Calu3 (cell line): ENCODE results near the gene HNRNPH1. TPM values are rescaled to one million over a fixed set of nuclear protein-coding genes. Genes with fewer than 3 reads are reported as not detected.

Source experiments
- BruUV-seq: library from RNA; stranded (reverse); fragments of 400-500 nt; replicated peaks from 2 replicates; lab custom pipeline; 2021; lab: Mats Ljungman, UMichigan
- CTCF ChIA-PET: fragments of 300-600 bp; sonication (Branson Sonifier 250); formaldehyde crosslinking; loops from one replicate; lab custom pipeline; 2022; ENCODE audit warnings: antibody characterized with exemption; lab: Charles Lee
- DNase-seq: peaks from one replicate; pipeline ENCODE4 v3.0.0; 2022
- H3K27ac Mint-ChIP-seq: one replicate; pipeline ENCODE4 v1.8.0; 2022; ENCODE audit warnings: mixed read lengths; ENCODE audit not compliant: unreplicated experiment
- H3K27me3 Mint-ChIP-seq: one replicate; pipeline ENCODE4 v1.8.0; 2022; ENCODE audit warnings: mixed read lengths; ENCODE audit not compliant: unreplicated experiment
- H3K36me3 Mint-ChIP-seq: one replicate; pipeline ENCODE4 v1.8.0; 2022; ENCODE audit warnings: mild to moderate bottlenecking, moderate library complexity, mixed read lengths; ENCODE audit not compliant: insufficient read depth, unreplicated experiment
- H3K4me1 Mint-ChIP-seq: one replicate; pipeline ENCODE4 v1.8.0; 2022; ENCODE audit warnings: mild to moderate bottlenecking, low read depth, mixed read lengths; ENCODE audit not compliant: unreplicated experiment
- H3K4me3 Mint-ChIP-seq: one replicate; pipeline ENCODE4 v1.8.0; 2022; ENCODE audit warnings: mild to moderate bottlenecking, low read depth, moderate library complexity, mixed read lengths; ENCODE audit not compliant: unreplicated experiment
- H3K9me3 Mint-ChIP-seq: one replicate; pipeline ENCODE4 v1.8.0; 2022; ENCODE audit warnings: low read depth, mixed read lengths; ENCODE audit not compliant: unreplicated experiment
- intact Hi-C: fragments of 100-400 bp; cut with micrococcal nuclease; formaldehyde crosslinking; loops from one replicate; pipeline ENCODE4 v1.10.0; 2022; ENCODE audit not compliant: unreplicated experiment
- total RNA-seq: library from RNA; stranded (reverse); gene quantifications from 2 replicates; pipeline ENCODE4 v1.2.3, GENCODE V29; 2022
- TF ChIP-seq, protein P1 (sequence below): fragments of 200-600 bp; IDR thresholded peaks from one replicate; pipeline ENCODE4 v1.8.0; 2022; ENCODE audit warnings: antibody characterized with exemption; ENCODE audit not compliant: unreplicated experiment

HNRNPH1 gene
- total RNA-seq, 1 experiment from 2014 or later, result 870 TPM

- TF ChIP-seq, protein P1, sequence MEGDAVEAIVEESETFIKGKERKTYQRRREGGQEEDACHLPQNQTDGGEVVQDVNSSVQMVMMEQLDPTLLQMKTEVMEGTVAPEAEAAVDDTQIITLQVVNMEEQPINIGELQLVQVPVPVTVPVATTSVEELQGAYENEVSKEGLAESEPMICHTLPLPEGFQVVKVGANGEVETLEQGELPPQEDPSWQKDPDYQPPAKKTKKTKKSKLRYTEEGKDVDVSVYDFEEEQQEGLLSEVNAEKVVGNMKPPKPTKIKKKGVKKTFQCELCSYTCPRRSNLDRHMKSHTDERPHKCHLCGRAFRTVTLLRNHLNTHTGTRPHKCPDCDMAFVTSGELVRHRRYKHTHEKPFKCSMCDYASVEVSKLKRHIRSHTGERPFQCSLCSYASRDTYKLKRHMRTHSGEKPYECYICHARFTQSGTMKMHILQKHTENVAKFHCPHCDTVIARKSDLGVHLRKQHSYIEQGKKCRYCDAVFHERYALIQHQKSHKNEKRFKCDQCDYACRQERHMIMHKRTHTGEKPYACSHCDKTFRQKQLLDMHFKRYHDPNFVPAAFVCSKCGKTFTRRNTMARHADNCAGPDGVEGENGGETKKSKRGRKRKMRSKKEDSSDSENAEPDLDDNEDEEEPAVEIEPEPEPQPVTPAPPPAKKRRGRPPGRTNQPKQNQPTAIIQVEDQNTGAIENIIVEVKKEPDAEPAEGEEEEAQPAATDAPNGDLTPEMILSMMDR, result no peak
- DNase-seq, result no peak
- CTCF ChIA-PET, result no interaction called here
- H3K4me1 Mint-ChIP-seq, result peaks cover 4% of the 10 kb centered on the region
- no peaks in the 10 kb centered on the region for H3K27me3 Mint-ChIP-seq
- no peak overlapping the region for H3K4me3 Mint-ChIP-seq
- H3K27ac Mint-ChIP-seq, result no peak overlapping the region
- BruUV-seq, result no TSS peak
- intact Hi-C loops, result no loop called here
- peaks cover 98% of the 10 kb centered on the region for H3K36me3 Mint-ChIP-seq
- no peaks in the 10 kb centered on the region for H3K9me3 Mint-ChIP-seq
Observed at GRCh38 chr5:179606910-179607159, 16.6 kb downstream of the HNRNPH1 start.

- intact Hi-C loops, result no loop called here
- DNase-seq, result no peak
- TF ChIP-seq, protein P1, result no peak
- BruUV-seq, result no TSS peak
- Mint-ChIP-seq H3K9me3 (no peaks in the 10 kb centered on the region), H3K27ac (no peak overlapping the region), H3K4me1 (no peaks in the 10 kb centered on the region), H3K36me3 (peaks cover 98% of the 10 kb centered on the region), H3K4me3 (no peak overlapping the region), H3K27me3 (no peaks in the 10 kb centered on the region)
- CTCF ChIA-PET, result no interaction called here
Observed at GRCh38 chr5:179606071-179606909, 17.2 kb downstream of the HNRNPH1 start.

DNA sequence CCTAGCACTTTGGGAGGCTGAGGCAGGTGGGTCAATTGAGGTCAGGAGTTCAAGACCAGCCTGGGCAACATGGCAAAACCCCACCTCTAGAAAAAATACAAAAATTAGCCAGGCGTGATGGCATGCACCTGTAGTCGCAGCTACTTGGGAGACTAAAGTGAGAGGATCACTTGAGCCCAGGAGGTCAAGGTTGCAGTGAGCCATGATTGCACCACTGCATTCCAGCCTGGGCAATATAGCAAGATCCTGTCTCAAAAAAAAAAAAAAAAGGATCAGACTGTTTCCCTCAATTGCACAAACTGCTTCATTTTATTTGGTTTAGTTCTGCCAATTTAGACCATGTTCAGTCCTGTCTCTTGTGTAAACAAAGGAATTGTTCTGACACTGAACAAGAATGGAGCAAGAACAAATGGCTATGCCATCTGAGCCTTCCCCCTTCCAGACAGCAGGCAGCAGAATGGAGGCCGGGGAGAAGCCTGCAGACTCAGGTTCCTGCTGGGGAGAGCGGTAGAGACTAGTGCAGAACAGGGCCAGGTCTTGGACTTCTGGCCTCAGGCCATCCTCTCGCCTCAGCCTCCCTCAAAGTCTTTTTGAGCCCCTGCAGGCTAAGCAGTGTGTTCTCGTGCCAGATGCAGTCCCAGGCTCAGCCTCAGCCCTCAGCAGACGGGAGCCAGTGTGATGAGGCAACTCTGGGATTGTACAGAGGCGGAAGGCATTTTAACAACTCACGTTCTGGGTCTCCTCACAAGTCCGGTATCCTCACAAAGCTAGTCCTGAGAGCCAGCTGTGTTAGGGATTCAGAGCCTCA, 18.2 kb downstream of the HNRNPH1 start:
- no peaks in the 10 kb centered on the region for H3K4me1 Mint-ChIP-seq
- H3K36me3 Mint-ChIP-seq, result peaks cover 98% of the 10 kb centered on the region
- intact Hi-C loops, result no loop called here
- H3K27ac Mint-ChIP-seq, result no peak overlapping the region
- TF ChIP-seq, protein P1, result no peak
- no peaks in the 10 kb centered on the region for H3K27me3 Mint-ChIP-seq
- no peak for DNase-seq
- CTCF ChIA-PET, result no interaction called here
- H3K9me3 Mint-ChIP-seq, result no peaks in the 10 kb centered on the region
- no TSS peak for BruUV-seq
- H3K4me3 Mint-ChIP-seq, result no peak overlapping the region

DNA sequence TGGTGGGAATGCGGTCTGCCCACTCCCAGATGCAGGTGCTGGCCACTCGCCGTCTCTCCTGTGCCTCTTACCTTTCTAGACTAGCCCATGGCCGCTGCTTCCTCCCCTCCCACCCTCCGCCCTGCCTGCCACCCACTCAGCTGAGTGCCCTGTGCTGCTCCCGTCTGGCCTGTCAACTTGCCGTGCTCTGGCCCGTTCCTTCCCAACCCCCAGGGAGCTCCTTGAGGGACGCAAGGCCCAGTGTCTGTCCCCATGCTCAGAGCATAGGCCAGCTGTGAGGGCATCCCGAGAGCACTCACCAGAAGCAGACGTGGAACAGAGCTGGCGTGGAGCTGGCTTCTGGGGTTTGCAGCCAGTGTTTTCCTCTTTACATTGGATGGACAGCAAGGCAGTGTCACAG, 20.2 kb downstream of the HNRNPH1 start:
- intact Hi-C loops, result no loop called here
- no peak overlapping the region for H3K4me3 Mint-ChIP-seq
- no TSS peak for BruUV-seq
- peaks cover 93% of the 10 kb centered on the region for H3K36me3 Mint-ChIP-seq
- H3K9me3 Mint-ChIP-seq, result no peaks in the 10 kb centered on the region
- no peak for DNase-seq
- TF ChIP-seq, protein P1, result no peak
- no peaks in the 10 kb centered on the region for H3K27me3 Mint-ChIP-seq
- CTCF ChIA-PET, result no interaction called here
- no peak overlapping the region for H3K27ac Mint-ChIP-seq
- H3K4me1 Mint-ChIP-seq, result no peaks in the 10 kb centered on the region
